HFFc6 (cell line): Measurements from ENCODE around the gene CAMK2B. TPM values are rescaled to one million over a fixed set of nuclear protein-coding genes. Genes with fewer than 3 reads are reported as not detected.

Experiments used
- DNase-seq: peaks from one replicate; pipeline ENCODE4 v3.0.0-alpha.2; 2018
- H3K27ac Mint-ChIP-seq: 2 replicates; pipeline ENCODE4 v1.8.0; 2020; ENCODE audit warnings: mild to moderate bottlenecking, mixed read lengths
- H3K27me3 Mint-ChIP-seq: 2 replicates; pipeline ENCODE4 v1.8.0; 2021; ENCODE audit warnings: mild to moderate bottlenecking, moderate library complexity, mixed read lengths; ENCODE audit not compliant: insufficient read depth
- H3K36me3 Mint-ChIP-seq: 2 replicates; pipeline ENCODE4 v1.8.0; 2021; ENCODE audit warnings: low read depth, mixed read lengths
- H3K4me1 Mint-ChIP-seq: 2 replicates; pipeline ENCODE4 v1.8.0; 2020; ENCODE audit warnings: low read depth, mixed read lengths
- H3K4me3 Mint-ChIP-seq: 2 replicates; pipeline ENCODE4 v1.8.0; 2020; ENCODE audit warnings: mild to moderate bottlenecking, moderate library complexity, mixed read lengths
- H3K9me3 Mint-ChIP-seq: 2 replicates; pipeline ENCODE4 v1.8.0; 2020; ENCODE audit warnings: mild to moderate bottlenecking, mixed read lengths
- CTCF ChIP-seq: fragments of 200-600 bp; sonication (generic); IDR thresholded peaks from 2 replicates; pipeline ENCODE4 v1.5.0; 2021; ENCODE audit warnings: antibody characterized with exemption, mild to moderate bottlenecking
- total RNA-seq, 6 experiments: library from RNA; stranded (reverse); fragmentation: NEBNext Ultra II Directional; extraction: Animal tissue kit (Norgen Biotek cat#: 25700); gene quantifications; 2 replicates in 1 of 6; 3 replicates in 5 of 6; pipeline ENCODE4 v1.2.3, GENCODE V29; 2021

CAMK2B gene
- total RNA-seq, 6 experiments from 2014 or later = 0.11 to 0.41 TPM; not detected in 4

GRCh38 chr7:44313621-44314031 is 11.8 kb downstream of the CAMK2B start:
- H3K4me1 Mint-ChIP-seq = peaks cover 6% of the 10 kb centered on the region; the same call in 1 of the 2 replicates
- TF ChIP-seq CTCF = no peak
- DNase-seq = no peak
- no peak overlapping the region for H3K4me3 Mint-ChIP-seq
- peaks cover 5% of the 10 kb centered on the region; the same call in 1 of the 2 replicates for H3K36me3 Mint-ChIP-seq
- no peak overlapping the region for H3K27ac Mint-ChIP-seq
- peaks cover 12% of the 10 kb centered on the region for H3K27me3 Mint-ChIP-seq
- H3K9me3 Mint-ChIP-seq = peaks cover 10% of the 10 kb centered on the region

GRCh38 chr7:44313016-44313415 is 12.4 kb downstream of the CAMK2B start:
- H3K27ac Mint-ChIP-seq = no peak overlapping the region
- H3K36me3 Mint-ChIP-seq = peaks cover 5% of the 10 kb centered on the region; the same call in 1 of the 2 replicates
- peaks cover 6% of the 10 kb centered on the region; the same call in 1 of the 2 replicates for H3K4me1 Mint-ChIP-seq
- no peak for DNase-seq
- TF ChIP-seq CTCF = no peak
- H3K4me3 Mint-ChIP-seq = no peak overlapping the region
- peaks cover 10% of the 10 kb centered on the region for H3K9me3 Mint-ChIP-seq
- H3K27me3 Mint-ChIP-seq = peaks cover 13% of the 10 kb centered on the region

- Mint-ChIP-seq H3K27ac (no peak overlapping the region), H3K9me3 (peaks cover 10% of the 10 kb centered on the region), H3K4me1 (peaks cover 6% of the 10 kb centered on the region; the same call in 1 of the 2 replicates), H3K36me3 (peaks cover 5% of the 10 kb centered on the region; the same call in 1 of the 2 replicates), H3K4me3 (no peak overlapping the region), H3K27me3 (peaks cover 8% of the 10 kb centered on the region)
- no peak for DNase-seq
- TF ChIP-seq CTCF = no peak
Observed at GRCh38 chr7:44311561-44312495, 13.6 kb downstream of the CAMK2B start.

GRCh38 chr7:44310221-44310848 is 15.1 kb downstream of the CAMK2B start:
- Mint-ChIP-seq H3K4me1 (peaks cover 6% of the 10 kb centered on the region; the same call in 1 of the 2 replicates), H3K36me3 (peaks cover 3% of the 10 kb centered on the region; the same call in 1 of the 2 replicates), H3K4me3 (peak overlapping the region; percentile 63; the same call in 1 of the 2 replicates), H3K9me3 (peaks cover 2% of the 10 kb centered on the region), H3K27ac (peak overlapping the region; percentile 54; the same call in 1 of the 2 replicates), H3K27me3 (peaks cover 15% of the 10 kb centered on the region)
- no peak for DNase-seq
- TF ChIP-seq CTCF = no peak

- H3K27ac Mint-ChIP-seq = no peak overlapping the region
- no peak for TF ChIP-seq CTCF
- no peaks in the 10 kb centered on the region for H3K9me3 Mint-ChIP-seq
- peak overlapping the region; percentile 63; the same call in 1 of the 2 replicates for H3K4me3 Mint-ChIP-seq
- peaks cover 14% of the 10 kb centered on the region for H3K27me3 Mint-ChIP-seq
- peak; percentile 4 for DNase-seq
- peaks cover 6% of the 10 kb centered on the region; the same call in 1 of the 2 replicates for H3K4me1 Mint-ChIP-seq
- H3K36me3 Mint-ChIP-seq = no peaks in the 10 kb centered on the region
Observed at GRCh38 chr7:44309271-44310091, 15.9 kb downstream of the CAMK2B start.
